Colonic mucosa (tissue), 4 donors: ENCODE results near the gene SLC6A4. TPM values are rescaled to one million over a fixed set of nuclear protein-coding genes. Genes with fewer than 3 reads are reported as not detected.
"Not testable (repeated sequence)": the region's sequence is repeated elsewhere in the genome, so short reads cannot be mapped to it uniquely, and the experiment has no call there.

ENCODE experiments used
- DNase-seq: peaks from one replicate; pipeline ENCODE4 v3.0.0-alpha.2; 2020
- H3K27ac ChIP-seq: fragments of 200-600 bp; one replicate; pipeline ENCODE4 v1.8.0; 2021
- H3K27me3 ChIP-seq: fragments of 200-600 bp; one replicate; pipeline ENCODE4 v1.8.0; 2021
- H3K36me3 ChIP-seq: fragments of 200-600 bp; one replicate; pipeline ENCODE4 v1.8.0; 2021
- H3K4me1 ChIP-seq: fragments of 200-600 bp; one replicate; pipeline ENCODE4 v1.8.0; 2021; ENCODE audit warnings: mild to moderate bottlenecking
- H3K4me3 ChIP-seq: fragments of 200-600 bp; one replicate; pipeline ENCODE4 v1.8.0; 2021
- H3K9ac ChIP-seq, 2 donors: one replicate each; pipeline ENCODE4 v1.7.0; 2013; ENCODE audit warnings: control low read depth in 2 of 2, low read depth in 2 of 2, low read length in 2 of 2
- H3K9me3 ChIP-seq: fragments of 200-600 bp; one replicate; pipeline ENCODE4 v1.8.0; 2021
- intact Hi-C: fragments of 100-400 bp; cut with DNase I; formaldehyde crosslinking; loops from one replicate; pipeline ENCODE4 v1.14.1; 2022
- total RNA-seq, 2 donors: library from RNA; stranded (reverse); fragmentation: NEBNext Ultra II Directional in 1 of 2; extraction: Animal tissue kit (Norgen Biotek cat#: 25700) in 1 of 2; gene quantifications; one replicate each; pipeline ENCODE4 v1.2.1, GENCODE V29; 2021
- TF ChIP-seq, protein P1 (sequence below): fragments of 200-600 bp; IDR thresholded peaks from one replicate; pipeline ENCODE4 v1.8.0; 2022; ENCODE audit warnings: antibody characterized with exemption, mild to moderate bottlenecking
- donor health status: healthy.
- donor health status: DM: no; HTN: no; CAD: no.
- donor health status: DM: no; HTN: no; CAD: no.

The SLC6A4 gene
- total RNA-seq, 2 donors from 2014 or later, result 0.25 to 0.88 TPM

GRCh38 chr17:30207655-30208054, 27.8 kb downstream of the SLC6A4 start:
- Histone ChIP-seq H3K4me1 (no peaks in the 10 kb centered on the region), H3K36me3 (no peaks in the 10 kb centered on the region), H3K9ac (no peak overlapping the region), H3K4me3 (no peak overlapping the region), H3K27me3 (no peaks in the 10 kb centered on the region), H3K9me3 (no peaks in the 10 kb centered on the region), H3K27ac (no peak overlapping the region)
- intact Hi-C loops, result no loop called here
- TF ChIP-seq, protein P1, sequence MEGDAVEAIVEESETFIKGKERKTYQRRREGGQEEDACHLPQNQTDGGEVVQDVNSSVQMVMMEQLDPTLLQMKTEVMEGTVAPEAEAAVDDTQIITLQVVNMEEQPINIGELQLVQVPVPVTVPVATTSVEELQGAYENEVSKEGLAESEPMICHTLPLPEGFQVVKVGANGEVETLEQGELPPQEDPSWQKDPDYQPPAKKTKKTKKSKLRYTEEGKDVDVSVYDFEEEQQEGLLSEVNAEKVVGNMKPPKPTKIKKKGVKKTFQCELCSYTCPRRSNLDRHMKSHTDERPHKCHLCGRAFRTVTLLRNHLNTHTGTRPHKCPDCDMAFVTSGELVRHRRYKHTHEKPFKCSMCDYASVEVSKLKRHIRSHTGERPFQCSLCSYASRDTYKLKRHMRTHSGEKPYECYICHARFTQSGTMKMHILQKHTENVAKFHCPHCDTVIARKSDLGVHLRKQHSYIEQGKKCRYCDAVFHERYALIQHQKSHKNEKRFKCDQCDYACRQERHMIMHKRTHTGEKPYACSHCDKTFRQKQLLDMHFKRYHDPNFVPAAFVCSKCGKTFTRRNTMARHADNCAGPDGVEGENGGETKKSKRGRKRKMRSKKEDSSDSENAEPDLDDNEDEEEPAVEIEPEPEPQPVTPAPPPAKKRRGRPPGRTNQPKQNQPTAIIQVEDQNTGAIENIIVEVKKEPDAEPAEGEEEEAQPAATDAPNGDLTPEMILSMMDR, result no peak
- no peak for DNase-seq

DNA sequence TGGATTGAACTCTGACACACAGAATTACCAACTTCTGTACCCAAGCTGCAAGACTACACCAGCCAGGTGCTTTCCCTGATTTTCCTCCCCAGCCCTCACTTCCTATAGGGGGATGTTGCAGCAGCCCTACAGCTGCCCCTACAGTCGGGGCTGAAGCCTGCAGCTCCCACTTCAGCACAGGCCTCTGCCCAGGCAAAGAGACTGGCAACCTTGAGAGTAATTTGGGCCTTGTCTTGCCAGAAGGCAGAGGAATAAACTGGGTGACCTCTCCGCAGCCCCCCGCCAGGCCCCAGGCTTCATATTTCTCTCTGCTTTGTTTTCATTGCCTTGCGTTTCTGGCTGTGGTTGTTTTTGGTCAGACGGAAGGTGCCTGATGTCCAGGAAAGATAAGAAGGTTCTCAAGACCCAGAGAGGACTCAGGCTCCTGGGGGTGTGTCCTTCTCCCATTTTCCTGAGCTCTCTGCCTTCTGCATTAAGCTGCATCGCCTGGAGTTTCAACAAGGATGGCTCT, 32.0 kb downstream of the SLC6A4 start:
- Histone ChIP-seq H3K27ac (no peak overlapping the region), H3K4me1 (no peaks in the 10 kb centered on the region), H3K9ac (no peak overlapping the region), H3K9me3 (no peaks in the 10 kb centered on the region), H3K4me3 (no peak overlapping the region), H3K36me3 (no peaks in the 10 kb centered on the region), H3K27me3 (no peaks in the 10 kb centered on the region)
- intact Hi-C loops, result no loop called here
- no peak for DNase-seq
- TF ChIP-seq, protein P1, result no peak

- intact Hi-C loops, H3K4me1 ChIP-seq, H3K9me3 ChIP-seq, H3K27ac ChIP-seq, H3K9ac ChIP-seq, H3K4me3 ChIP-seq, H3K36me3 ChIP-seq, H3K27me3 ChIP-seq, DNase-seq: not testable (repeated sequence)
Observed at GRCh38 chr17:30200656-30201055, 34.8 kb downstream of the SLC6A4 start.

DNA sequence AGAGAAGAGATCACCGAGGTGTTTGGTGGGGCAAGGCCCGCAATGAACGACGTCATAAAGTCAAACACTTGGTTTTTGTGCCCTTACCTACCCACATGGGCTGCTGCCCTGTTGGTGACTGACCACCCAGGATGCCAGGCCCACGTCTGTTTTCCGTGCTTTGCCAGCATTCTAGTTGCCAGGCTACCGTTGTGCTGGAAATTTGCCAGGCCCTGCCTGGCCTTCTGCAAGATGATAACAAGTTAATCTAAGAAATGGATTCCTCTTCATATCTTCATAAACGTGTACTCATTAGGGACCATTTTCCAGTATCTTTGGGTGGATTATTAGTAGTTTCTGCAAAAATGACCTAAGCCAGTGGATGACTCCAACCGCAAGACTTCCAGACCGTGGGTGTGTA, 35.4 kb downstream of the SLC6A4 start:
- intact Hi-C loops, result no loop called here

DNA sequence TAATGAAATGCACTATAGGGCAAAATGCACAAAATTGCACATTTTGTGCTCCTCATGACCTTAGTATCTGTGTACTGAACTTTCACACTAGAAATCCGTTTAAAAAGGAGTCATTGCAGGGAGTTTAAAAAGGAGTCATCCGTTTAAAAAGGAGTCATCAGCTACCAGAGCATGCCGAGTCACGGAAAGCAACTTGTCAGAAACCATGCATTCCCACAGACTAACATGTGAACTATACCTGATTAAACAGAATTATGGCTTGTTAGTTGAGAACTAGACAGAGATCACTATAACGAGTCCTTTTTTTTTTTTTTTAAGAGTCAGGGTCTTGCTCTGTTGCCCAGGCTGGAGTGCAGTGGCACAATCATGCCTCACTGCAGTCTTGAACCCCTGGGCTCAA, 35.9 kb downstream of the SLC6A4 start:
- no peaks in the 10 kb centered on the region for H3K9me3 ChIP-seq
- H3K27me3 ChIP-seq, result no peaks in the 10 kb centered on the region
- intact Hi-C loops, result no loop called here
- no peak overlapping the region for H3K9ac ChIP-seq
- no peak overlapping the region for H3K4me3 ChIP-seq
- no peak overlapping the region for H3K27ac ChIP-seq
- TF ChIP-seq, protein P1, result no peak
- no peaks in the 10 kb centered on the region for H3K4me1 ChIP-seq
- no peak for DNase-seq
- H3K36me3 ChIP-seq, result no peaks in the 10 kb centered on the region

More for the DNA sequence above, 35.4 kb downstream of the SLC6A4 start:
- no peak overlapping the region for H3K4me3 ChIP-seq
- no peaks in the 10 kb centered on the region for H3K4me1 ChIP-seq
- no peaks in the 10 kb centered on the region for H3K27me3 ChIP-seq
- no peaks in the 10 kb centered on the region for H3K9me3 ChIP-seq
- H3K36me3 ChIP-seq, result no peaks in the 10 kb centered on the region
- H3K27ac ChIP-seq, result no peak overlapping the region
- TF ChIP-seq, protein P1, result no peak
- DNase-seq, result no peak
- H3K9ac ChIP-seq, result no peak overlapping the region

DNA sequence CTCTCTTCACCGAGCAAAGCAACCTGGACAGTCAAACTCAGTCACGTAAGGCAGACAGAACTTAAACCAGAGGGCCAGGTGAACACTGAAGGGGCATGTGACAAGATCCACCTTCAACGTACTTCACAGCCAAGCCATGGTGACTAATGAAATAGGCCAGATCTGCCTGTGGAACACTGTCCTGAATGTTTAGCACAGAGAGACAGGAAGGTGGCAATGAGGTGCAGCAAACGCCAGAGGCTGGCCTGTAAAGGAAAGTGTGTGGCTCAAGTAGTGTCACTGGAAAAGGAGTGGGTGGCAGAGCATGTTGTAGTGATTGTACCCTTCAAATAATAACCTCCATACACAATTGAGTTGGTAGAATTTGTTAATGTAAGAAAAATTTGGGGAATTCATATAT, 38.1 kb downstream of the SLC6A4 start:
- Histone ChIP-seq H3K27me3 (no peaks in the 10 kb centered on the region), H3K27ac (no peak overlapping the region), H3K9me3 (no peaks in the 10 kb centered on the region), H3K9ac (no peak overlapping the region), H3K4me1 (no peaks in the 10 kb centered on the region), H3K36me3 (no peaks in the 10 kb centered on the region), H3K4me3 (no peak overlapping the region)
- DNase-seq, result no peak
- TF ChIP-seq, protein P1, result no peak
- intact Hi-C loops, result no loop called here
